ENCODE measurements around the gene EPB41L4B.
"Not testable (repeated sequence)": the region's sequence is repeated elsewhere in the genome, so short reads cannot be mapped to it uniquely, and the experiment has no call there.

EPB41L4B gene

GRCh38 chr9:109242014-109242413 lies 78.8 kb downstream of the EPB41L4B start:
- DNase-seq = no peak

- DNase-seq = no peak
Observed at GRCh38 chr9:109241207-109241606, 79.7 kb downstream of the EPB41L4B start.

GRCh38 chr9:109239240-109239639 lies 81.6 kb downstream of the EPB41L4B start:
- no peak for DNase-seq

- DNase-seq = no peak
Observed at GRCh38 chr9:109238655-109239054, 82.2 kb downstream of the EPB41L4B start.

GRCh38 chr9:109238125-109238524 lies 82.7 kb downstream of the EPB41L4B start:
- no peak for DNase-seq

GRCh38 chr9:109232449-109233237 lies 88.2 kb downstream of the EPB41L4B start:
- no peak for DNase-seq

- DNase-seq = no peak
Observed at GRCh38 chr9:109231593-109231992, 89.3 kb downstream of the EPB41L4B start.

GRCh38 chr9:109230277-109230676 lies 90.6 kb downstream of the EPB41L4B start:
- no peak for DNase-seq

GRCh38 chr9:109229682-109230081 lies 91.2 kb downstream of the EPB41L4B start:
- DNase-seq = no peak

- DNase-seq = no peak
Observed at GRCh38 chr9:109228093-109228642, 92.7 kb downstream of the EPB41L4B start.

- DNase-seq = no peak
Observed at GRCh38 chr9:109225629-109226028, 95.2 kb downstream of the EPB41L4B start.

- DNase-seq = no peak
Observed at GRCh38 chr9:109224751-109225150, 96.1 kb downstream of the EPB41L4B start.

GRCh38 chr9:109218242-109218641 lies 102.6 kb downstream of the EPB41L4B start:
- DNase-seq = not testable (repeated sequence)

GRCh38 chr9:109214414-109214813 lies 106.4 kb downstream of the EPB41L4B start:
- no peak for DNase-seq

GRCh38 chr9:109213285-109214121 lies 107.4 kb downstream of the EPB41L4B start:
- no peak for DNase-seq

- DNase-seq = no peak
Observed at GRCh38 chr9:109212768-109213167, 108.1 kb downstream of the EPB41L4B start.

- DNase-seq = peak; percentile 28
Observed at GRCh38 chr9:109206670-109207069, 114.2 kb downstream of the EPB41L4B start.

GRCh38 chr9:109205526-109205925 lies 115.3 kb downstream of the EPB41L4B start:
- DNase-seq = no peak

GRCh38 chr9:109203761-109204360 lies 117.0 kb downstream of the EPB41L4B start:
- DNase-seq = no peak

- DNase-seq = no peak
Observed at GRCh38 chr9:109199676-109200075, 121.2 kb downstream of the EPB41L4B start.

GRCh38 chr9:109198736-109199382 lies 122.0 kb downstream of the EPB41L4B start:
- DNase-seq = no peak

- DNase-seq = no peak
Observed at GRCh38 chr9:109193974-109194556, 126.8 kb downstream of the EPB41L4B start.
